NCI-H1092 treated with DMSO at 0.1 percent for 48 hours (cell line): Measurements from ENCODE around the gene CACNA1G.

ENCODE experiments used
- DNase-seq: peaks from one replicate; lab custom pipeline; 2025; lab: John Stamatoyannopoulos, UW

The CACNA1G gene

DNA sequence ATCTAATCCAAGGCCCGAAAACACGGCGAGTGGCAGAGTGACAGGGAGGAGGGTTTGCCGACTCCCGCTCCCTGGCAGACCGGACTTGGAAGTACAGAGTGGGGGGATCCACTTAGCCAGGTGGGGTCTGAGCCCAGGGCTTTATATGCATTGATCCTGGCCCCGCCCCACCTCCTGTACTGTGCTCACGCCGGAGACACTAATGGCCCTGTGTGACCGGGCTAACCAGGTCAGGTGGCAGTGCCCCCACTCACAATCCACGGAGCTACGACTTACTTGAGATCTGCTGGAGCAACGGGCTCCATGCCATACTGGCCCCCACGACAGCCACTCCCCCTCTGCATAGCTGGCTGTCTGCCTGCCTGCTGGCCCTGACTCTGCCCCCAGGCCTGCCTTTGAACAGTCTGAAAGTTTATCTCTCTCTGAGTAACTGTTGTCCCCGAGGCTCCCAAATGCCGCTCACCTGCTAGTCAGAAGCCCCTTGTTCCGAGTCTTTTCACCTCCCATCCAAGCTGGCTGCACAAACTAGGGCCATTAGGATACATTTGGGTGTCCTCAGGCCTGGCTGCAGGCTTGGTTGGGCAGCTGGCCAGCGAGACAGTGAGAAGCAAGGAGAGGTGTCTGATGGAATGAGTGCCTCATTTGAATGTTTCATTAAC, 28.0 kb downstream of the CACNA1G start:
- DNase-seq = peak; percentile 52

DNA sequence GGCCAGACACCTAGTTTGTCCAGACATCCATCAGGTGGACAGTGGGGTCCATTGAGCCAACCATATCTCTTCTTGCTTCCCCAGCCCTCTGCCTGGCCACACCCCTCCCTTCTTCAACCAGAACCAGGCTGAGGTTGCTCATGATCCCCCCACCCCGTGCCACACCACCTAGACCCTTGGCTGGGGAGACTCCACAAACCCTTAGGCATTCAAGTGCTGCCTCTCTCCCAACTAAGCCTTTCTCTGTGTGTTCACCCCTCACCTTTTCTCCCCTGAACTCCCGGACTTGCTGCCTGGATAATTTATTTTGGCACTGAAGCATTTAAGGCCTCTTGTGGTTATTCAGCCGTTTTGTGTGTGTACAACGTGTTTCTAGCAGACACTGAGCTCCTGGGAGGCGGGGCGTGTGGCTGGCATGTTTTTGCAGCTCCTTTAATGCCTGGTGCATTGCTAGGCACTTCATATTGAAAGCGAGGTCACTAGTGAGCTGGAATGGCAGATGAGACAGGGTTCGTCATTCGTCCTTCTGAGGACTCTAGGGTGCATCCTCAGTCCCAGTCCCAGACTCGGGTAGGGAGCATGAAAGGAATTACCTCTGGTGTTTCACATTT, 28.7 kb downstream of the CACNA1G start:
- DNase-seq = no peak

DNA sequence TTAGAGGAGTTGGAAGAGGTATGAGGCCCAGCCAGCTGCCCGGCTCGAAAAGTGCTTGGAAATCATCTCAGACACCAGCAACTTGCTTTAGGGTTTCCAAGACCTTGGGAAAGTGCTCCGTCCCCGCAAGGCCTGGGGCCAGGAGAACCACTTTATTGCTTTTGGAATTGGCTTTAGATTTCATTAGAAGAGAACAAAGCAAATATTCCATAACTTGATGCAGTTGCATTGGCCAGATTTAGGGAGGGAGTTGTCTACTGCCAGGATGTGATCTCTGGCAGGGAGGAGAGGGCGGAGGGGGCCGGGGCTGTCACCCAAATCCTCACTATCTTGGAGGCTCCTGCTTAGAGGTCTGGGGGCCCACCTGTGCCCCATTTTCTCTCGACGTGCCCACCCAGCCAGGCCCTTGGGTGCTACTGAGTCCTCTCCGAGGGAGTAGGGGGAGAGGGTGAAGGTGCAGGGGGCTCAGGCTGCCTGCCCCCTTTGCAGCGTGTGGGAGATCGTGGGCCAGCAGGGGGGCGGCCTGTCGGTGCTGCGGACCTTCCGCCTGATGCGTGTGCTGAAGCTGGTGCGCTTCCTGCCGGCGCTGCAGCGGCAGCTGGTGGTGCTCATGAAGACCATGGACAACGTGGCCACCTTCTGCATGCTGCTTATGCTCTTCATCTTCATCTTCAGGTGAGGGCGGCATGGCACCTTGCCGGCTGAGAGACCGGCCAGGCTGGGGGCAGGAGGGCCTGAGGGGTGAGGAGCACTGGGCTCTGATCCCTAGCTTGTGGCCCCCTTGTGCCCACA, 30.6 kb downstream of the CACNA1G start:
- no peak for DNase-seq

DNA sequence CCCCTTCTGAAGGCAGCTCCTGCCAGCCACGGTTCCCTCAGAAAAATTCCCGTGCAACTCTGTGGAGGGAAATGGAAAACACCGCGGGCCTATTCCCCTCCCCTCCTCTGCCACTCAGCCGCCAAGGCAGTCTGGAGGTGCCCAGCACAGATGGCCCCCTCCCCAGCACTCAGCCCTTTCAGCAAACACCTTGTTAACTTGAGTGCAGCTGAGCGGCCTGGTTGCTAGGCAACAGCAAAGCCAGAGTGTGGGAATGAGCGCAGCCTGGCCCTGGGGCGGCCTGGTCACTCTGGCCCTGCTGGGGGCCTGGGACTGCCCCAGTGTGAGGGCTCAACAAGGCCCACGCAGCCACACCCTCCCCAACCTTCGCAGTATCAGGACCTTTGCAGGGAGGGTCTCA, 32.8 kb downstream of the CACNA1G start:
- peak; percentile 90 for DNase-seq

DNA sequence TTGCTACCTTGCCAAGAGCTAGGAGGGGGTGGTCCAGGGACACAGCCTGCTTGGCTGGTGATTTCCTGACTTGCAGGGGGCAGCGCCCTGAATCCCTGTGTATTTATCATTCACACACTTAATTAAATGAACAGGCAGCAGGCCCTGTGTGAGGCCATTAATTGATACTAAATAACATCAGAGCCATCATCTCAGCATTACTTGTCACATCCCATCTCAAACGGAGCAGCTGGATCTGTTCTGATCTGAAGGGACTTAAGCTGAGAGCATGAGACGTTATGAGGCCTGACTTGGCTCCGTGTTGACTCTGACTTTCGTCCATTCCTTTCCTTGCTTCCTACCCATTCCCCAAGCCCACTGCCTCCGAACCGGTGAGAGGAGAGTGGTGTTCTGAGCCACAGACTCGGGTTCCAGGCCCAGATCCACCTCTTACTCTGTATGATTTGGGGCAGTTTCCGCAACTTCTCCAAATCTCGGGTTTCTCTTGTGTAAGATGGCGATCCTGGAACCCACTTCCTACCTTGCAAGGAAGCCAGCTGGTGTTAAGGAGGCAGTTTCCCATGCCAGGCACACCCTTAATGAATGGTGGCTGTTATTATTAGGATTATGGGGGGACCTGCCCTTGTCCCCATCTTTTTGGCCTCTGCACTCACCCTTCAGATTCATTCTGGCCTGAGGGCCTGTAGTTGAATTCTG, 33.8 kb downstream of the CACNA1G start:
- no peak for DNase-seq

DNA sequence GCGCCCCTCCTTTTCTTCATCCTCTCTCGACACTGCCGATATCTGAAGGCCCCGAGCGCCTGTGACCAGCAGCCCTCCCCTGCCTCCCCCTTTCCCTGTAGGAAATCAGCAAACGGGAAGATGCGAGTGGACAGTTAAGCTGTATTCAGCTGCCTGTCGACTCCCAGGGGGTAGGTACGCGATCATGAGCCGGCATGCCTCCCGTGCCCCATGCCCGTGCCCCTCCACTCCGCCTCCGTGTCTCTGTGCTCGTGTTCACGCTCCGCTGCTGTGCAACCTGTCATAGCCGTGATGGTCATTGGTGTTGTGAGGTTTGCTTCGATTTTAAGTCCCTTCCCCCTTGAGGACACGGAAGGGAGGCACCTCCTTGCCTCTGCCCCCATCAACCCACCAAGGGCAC, 34.4 kb downstream of the CACNA1G start:
- DNase-seq = no peak

DNA sequence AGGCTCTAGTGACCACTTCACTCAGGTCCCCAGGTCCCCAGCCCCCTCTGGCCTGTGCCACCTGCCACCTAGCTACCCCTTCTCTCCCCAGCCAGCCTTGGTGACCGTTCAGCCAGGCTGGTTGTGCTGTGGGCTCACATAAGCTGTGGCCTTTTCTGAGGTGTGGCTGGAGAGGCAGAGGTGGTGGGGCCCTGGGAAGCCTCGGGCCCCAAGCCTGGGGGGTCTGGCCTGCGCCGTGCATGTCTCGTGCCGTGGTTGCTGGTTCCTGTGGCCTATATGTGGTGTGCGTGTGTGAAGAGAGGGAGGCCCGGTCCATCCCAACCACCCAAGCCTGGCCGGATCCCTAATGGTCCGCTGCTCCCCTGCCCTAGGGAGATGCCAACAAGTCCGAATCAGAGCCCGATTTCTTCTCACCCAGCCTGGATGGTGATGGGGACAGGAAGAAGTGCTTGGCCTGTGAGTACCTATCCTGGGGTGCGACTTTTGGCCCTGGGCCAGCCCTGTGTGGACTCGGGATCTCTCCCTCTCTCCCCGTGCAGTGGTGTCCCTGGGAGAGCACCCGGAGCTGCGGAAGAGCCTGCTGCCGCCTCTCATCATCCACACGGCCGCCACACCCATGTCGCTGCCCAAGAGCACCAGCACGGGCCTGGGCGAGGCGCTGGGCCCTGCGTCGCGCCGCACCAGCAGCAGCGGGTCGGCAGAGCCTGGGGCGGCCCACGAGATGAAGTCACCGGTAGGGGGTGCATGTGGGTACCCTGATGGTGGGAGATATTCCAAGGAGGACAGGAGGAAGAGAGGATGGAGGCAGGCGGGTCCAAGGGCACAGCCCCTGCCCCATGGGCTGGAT, 35.9 kb downstream of the CACNA1G start:
- no peak for DNase-seq

DNA sequence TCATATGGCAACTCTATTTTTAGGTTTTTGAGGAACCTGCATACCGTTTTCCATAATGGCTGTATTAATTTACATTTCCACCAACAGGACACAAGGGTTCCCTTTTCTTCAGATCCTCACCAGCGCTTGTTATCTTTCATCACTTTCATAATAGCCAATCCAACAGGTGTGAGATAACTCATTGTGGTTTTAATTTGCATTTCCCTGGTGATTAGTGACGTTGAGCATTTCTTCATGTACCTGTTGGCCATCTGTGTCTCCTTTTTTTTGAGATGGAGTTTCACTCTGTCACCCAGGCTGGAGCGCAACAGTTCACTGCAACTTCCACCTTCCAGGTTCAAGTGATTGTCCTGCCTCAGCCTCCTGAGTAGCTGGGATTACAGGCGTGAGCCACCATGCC, 38.0 kb downstream of the CACNA1G start:
- no peak for DNase-seq

DNA sequence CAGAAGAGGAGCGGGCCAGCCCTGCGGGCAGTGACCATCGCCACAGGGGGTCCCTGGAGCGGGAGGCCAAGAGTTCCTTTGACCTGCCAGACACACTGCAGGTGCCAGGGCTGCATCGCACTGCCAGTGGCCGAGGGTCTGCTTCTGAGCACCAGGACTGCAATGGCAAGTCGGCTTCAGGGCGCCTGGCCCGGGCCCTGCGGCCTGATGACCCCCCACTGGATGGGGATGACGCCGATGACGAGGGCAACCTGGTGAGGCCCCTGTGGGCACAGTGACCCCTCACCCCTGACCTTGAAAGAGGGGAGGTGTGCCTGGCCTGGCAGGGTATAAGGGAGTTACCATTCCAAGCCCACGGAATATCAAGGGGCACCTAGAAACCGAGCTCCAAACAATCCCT, 39.1 kb downstream of the CACNA1G start:
- no peak for DNase-seq

DNA sequence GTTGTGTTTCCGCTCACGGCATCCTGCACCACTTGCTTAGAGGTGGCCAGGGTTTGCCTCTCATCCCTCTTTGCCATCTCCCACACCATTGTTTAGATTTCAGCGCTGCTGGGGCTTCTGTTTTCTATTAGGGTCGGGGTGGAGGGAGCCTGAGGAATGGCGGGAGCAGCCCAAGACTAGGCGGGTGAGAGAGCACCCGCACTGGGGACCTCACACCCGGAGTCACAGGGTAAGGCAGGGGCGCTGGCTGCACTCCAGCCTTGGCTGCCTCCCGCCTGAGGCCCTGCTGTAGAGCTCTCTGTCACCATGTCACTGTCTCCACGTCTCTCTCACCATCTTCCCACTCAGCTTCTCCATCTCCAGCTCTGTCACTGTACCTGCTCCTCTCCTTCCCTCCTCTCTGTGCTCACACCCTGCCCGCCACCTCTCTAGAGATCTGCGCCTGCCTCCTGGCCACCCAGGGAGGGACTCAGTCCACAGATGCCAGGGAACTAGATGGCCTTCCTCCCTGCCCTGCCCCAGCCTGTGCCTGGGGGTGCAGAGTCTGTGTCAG, 41.4 kb downstream of the CACNA1G start:
- peak; percentile 12 for DNase-seq

DNA sequence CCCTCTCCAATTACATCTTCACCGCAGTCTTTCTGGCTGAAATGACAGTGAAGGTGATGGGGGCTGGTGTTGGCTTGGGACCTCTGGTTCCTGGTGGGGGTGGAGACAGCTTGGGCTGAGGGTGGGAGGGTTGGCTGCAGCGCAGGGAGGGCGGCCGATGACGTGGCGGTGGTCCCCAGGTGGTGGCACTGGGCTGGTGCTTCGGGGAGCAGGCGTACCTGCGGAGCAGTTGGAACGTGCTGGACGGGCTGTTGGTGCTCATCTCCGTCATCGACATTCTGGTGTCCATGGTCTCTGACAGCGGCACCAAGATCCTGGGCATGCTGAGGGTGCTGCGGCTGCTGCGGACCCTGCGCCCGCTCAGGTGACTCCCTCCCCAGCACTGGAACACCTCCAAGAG, 42.3 kb downstream of the CACNA1G start:
- no peak for DNase-seq

DNA sequence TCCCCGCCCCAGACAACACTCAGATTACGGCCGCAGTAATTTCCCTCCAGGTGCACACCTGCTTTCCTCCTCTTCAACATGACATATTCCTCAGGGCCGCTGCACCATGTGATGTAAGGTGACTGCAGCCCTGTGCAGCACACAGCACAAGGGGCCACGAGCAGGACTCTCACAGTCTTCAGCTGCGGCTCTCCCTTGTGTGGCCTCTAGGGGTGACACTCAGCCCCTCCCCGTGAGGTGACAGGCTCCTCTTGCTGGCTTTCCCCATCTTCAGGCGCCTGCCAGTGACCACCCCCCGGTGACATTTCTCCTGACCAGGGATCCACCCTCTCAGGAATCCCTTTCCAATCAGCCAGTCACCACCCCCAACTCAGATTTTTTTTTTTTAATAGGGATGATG, 42.8 kb downstream of the CACNA1G start:
- no peak for DNase-seq

DNA sequence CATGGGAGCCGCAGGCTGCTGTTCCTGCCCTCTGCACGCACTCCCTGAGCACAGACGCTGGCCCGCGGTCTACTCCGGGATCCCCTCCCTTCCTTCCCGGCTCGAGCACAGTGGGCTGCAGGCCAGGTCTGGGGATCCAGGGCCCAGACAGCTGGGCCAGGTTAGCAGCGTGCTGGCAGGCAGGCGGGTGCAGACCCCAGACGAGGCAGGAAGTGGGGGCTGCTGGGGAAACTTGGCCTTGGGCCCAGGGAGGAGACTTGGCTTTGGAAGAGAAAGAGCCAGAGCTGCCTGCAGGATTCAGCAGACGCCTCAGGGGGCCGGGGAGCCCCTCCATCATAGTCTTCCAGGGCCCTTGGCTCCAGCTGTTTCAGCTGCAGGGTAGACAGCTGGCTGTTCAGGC, 44.0 kb downstream of the CACNA1G start:
- DNase-seq = peak; percentile 90

DNA sequence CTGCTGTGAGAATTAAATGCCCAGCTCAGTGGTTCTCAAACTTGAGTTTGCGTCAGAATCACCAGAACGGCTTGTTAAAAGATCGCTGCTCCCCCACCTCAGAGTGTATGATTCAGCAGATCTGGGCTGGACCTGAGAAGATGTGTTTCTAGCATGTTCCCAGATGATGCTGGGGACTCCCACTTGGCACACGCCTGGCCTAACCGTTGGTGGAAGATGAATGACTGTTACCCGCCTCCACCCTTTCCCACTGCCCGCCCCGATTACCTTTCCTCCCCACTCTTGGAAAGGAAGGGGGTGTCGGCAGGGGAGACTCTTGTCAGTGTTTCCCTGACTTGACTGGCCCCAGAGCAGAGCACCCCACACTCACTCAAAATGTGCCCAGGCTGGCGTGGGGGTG, 44.9 kb downstream of the CACNA1G start:
- no peak for DNase-seq

DNA sequence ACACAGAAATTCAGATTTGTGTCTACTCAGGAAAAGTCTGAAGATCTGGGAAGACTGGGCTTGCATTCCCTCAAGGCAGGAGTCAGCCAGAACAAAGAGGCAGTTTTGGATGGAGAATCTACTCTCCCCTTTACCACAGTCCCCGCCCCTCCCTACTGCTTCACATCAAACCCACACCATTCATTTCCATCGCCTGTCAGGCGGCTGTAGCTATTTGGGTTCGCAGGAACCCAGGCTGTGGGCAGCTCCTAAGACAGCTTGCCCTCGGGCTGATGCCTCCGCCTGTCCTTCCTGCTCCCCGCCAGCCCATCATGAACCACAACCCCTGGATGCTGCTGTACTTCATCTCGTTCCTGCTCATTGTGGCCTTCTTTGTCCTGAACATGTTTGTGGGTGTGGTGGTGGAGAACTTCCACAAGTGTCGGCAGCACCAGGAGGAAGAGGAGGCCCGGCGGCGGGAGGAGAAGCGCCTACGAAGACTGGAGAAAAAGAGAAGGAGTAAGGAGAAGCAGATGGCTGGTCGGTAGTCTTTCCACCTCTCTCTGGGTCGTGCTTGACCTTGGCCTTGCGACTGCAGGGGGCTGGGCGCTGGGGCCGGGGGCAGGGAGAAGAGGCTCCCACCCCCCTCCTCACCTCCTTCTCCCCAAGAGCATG, 47.1 kb downstream of the CACNA1G start:
- DNase-seq = no peak

DNA sequence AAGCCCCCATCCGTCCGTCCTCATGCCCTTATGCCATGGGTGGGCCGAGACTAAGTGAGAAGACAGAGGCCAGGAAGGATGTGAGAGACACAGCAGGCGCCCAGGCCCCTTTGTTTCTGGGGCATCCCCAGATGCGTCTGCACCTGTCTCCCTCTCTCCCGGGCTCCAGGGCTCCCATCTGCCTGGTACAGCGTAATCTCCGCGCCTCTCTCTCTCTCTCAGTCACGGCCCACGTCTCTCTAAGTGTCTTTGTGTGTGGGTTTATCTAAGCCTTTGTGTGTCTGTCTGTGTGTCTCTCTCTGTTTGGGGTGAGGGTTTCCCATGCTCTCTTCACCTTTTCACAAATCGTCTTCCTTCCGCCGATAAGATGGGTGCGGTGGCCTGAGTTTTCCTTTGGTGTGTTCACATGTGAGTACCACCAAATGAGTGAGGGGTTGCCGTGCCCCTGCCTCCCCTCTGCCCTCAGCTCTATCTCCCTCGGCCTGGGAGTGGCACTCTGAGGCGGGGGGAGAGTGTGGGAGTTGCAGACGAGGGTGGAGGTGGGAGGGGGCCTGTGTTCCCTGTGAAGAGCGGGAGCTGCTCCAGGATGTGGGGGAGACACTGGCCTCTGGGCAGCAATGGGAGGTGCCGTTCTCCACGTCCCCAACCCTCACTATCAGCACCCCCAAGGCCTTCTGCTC, 48.3 kb downstream of the CACNA1G start:
- peak; percentile 88 for DNase-seq

DNA sequence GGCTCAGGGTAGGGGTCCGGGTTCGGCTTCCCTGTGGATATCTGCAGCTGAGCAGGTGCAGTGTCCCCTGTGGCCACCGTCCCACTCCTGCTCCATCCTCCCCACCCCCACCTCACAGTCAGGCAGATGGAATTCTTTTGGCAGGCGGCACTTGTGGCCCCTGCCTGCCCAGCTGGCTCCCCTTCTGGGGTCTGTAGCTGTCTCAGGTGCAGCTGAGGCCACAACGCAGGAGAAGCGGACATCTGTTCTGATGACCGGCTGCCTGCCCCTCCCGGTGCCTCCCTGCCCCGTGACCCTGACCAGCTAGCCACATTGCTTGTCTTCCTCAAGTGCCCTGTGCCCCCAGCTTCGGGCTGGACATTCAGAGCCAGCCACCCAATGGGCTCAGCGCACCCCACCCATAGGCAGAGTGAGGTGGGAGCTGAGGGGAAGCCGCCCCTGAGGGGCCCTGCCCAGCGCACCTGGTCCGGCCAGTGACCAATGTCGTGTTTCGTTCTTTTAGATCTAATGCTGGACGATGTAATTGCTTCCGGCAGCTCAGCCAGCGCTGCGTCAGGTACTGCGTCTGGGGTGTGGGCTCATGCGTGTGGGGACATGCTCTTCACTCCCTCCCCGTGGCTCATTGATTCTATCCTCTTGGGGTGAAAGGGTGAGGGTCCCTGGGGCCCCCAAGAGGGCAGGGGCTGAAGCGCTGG, 49.0 kb downstream of the CACNA1G start:
- peak; percentile 66 for DNase-seq

DNA sequence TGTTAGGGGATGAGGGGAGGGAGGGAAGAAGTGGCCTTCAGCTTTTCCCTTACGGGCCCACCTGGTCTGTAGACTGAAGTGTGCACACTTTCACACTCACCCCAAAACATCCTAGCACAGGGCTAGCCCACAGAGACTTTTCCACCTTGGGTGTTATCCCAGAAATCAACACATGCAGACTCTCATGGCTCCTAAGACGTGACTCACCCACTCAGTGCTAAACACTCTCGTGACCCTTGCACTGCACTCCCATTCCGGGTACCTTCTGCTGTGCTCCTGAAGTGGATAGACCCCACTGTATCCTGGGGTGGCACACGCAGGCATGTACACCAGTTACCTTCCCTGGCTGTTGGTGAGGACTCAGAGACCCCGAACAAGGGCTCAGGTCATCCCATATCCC, 51.1 kb downstream of the CACNA1G start:
- DNase-seq = no peak

DNA sequence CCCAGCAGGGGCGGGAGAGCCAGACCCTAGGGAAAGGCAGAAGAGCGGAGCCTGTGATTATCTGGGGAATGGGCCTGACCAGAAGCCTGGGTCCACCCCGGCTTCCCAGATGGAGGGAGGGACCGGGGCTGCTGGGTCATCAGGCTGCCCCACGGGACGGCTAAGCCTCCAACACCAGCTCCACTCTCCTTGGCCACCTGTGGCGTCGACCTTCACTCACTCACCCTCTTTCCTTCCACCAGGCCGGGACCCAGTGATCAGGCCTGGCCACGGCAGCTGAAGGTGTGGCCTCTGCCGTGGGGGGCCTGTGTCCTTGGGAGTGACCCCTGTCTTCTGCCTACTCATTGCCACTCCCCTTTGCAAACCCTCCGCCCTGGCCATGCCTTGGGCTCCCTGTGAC, 51.8 kb downstream of the CACNA1G start:
- no peak for DNase-seq
